Activated CD8-positive, alpha-beta memory T cell treated with anti-CD3 and anti-CD28 coated beads, Interleukin-2, amount 50 U/mL, for 1 hour (primary cell): ENCODE measurements around the gene DEFB123.
"Not testable (repeated sequence)": the region's sequence is repeated elsewhere in the genome, so short reads cannot be mapped to it uniquely, and the experiment has no call there.

Source experiments
- DNase-seq: peaks from one replicate; pipeline ENCODE4 v3.0.0-alpha.2; 2020; ENCODE audit errors: extremely low read depth

Gene DEFB123, protein sequence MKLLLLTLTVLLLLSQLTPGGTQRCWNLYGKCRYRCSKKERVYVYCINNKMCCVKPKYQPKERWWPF

DNA sequence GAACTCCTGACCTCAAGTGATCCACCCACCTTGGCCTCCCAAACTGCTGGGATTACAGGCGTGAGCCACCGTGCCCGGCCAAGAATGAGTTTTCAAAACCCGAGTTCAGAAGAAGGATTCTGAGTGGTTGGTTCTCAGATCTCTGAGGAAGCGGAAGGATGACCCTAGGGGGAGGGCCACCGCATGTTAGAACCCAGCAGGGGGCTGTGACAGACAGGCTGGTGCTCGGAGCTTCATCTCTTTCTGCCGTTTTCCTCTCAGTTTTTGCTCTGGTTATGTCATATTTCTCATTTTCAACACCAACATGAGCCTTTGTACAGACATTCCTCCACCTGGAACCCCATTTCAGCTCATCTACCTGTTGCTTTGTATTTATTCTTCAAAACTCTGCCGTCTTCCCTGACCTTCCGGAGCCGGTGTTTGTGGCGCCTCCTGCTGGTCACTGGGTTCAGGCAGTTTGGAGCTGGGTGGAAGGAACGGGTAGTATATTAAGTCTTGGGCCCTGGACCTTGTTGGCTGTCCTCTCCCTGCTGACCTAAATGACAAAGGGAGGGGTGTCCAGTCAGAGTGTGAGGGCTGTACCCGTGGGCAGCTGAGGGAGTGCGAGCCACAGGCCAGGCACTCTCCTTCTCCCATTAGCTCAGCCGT lies at the start of gene DEFB123:
TSS of gene DEFB123 (plus strand) at position 621 of the 648 bp plus-strand sequence. CDS start 67 bp downstream, outside the sequence.
- DNase-seq: no peak

DNA sequence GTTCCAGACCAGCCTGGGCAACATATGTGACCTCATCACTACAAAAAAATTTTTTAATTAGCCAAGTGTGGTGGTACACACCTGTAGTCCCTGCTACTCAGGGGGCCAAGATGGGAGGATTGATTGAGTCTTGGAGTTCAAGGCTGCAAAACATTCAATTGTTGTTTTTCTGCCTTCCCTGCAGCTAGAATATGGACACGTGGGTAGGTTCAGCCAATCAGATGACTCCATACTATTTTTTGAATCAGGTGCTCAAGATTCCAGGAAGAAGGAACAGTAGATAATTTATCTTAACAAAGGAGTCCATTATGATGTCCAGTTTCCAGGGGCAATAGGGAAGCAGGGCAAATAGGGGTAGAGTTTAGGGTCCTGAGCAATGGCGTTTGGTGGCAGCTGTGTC lies 47.6 kb upstream of the DEFB123 start:
- no peak for DNase-seq

DNA sequence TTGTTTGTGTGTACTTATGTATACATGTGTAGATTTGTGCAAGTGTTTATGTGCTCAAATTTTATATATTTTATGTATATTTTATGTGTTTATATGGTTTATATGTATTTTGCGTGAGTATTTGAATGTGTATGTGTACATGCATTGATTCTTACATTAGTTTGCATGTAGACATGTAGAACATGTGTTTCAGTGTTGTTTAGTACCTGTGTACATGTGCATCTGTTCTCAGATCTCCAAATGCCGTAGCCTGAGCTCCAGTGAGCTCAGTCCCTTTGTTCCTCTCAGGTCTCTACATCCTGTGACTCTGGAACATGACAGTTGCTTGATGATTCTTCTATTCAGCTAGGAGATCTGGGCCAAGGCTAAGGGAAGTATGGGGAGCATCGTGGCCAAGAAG lies 45.5 kb upstream of the DEFB123 start:
- DNase-seq: no peak

DNA sequence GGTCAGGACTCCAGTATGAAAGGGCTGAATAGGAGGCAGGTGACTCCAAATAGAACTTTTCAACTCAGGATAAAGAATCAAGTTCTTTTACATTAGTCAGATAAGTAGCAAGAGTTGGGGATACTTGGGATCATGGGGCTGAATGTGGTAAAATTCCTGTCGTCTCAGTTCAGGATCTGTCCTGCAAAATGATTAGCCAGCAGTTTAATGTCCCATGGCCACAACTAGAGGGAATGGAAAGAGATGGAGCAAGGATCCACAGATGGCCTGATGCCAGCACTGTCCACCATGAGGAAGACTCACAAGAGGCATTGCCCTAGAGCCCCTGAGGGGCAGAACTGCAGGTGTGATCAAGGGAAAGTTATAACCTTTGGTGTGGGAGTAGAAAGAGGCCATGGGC lies 36.5 kb upstream of the DEFB123 start:
- no peak for DNase-seq

DNA sequence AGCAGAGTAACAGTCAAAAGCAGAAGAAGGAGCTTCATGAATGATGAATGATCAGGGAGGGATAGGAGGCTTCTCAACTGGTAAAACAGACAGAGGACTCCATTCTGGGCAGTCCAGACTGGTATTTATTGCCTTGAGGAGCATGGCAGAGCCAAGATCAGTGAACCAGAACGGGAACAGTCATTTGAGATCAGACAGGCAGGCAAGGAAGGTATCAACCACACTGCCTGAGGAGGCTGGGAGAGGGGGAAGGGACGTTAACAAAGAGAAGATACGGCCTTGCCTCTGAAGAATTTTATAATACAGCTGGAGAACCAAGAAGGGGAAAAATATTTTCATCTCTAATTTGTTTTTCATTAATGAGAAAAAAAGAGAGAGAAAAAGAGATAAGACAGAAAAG lies 34.3 kb upstream of the DEFB123 start, which contains the start of gene DEFB121:
TSS of gene DEFB121 (minus strand) at position 101 of the 400 bp plus-strand sequence. CDS start at position 38, 63 bp downstream.
- no peak for DNase-seq

DNA sequence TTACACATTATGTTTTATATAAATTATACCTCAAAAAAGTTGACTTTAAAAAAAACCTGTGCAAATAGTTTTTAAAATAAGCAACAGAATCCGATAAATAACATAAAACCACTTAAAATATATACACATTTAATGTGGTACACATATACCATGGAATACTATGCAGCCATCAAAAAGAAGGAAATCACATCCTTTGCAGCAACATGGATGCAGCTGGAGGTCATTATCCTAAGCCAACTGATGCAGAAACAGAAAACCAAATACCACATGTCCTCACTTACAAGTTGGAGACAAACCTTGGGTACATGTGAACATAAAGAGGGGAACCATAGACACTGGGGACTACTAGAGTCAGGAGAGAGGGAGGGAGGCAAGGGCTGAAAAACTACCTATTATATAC lies 30.4 kb upstream of the DEFB123 start:
- no peak for DNase-seq

DNA sequence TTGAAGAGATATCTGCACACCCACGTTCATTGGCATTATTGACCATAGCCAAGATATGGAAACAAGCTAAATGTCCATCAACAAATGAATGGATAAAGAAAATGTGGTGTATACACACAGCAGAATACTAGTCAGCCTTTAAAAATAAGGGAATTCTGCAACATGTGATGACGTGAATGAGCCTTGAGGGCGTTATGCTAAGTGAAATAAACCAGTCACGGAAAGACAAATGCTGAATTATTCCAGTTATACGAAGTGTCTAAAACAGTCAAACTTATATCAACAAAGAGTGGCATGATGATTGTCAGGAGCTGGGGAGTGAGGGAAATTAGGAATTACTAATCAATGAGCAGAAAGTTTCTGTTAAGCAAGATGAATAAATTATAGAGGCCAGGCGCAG lies 26.1 kb upstream of the DEFB123 start:
- DNase-seq: no peak

DNA sequence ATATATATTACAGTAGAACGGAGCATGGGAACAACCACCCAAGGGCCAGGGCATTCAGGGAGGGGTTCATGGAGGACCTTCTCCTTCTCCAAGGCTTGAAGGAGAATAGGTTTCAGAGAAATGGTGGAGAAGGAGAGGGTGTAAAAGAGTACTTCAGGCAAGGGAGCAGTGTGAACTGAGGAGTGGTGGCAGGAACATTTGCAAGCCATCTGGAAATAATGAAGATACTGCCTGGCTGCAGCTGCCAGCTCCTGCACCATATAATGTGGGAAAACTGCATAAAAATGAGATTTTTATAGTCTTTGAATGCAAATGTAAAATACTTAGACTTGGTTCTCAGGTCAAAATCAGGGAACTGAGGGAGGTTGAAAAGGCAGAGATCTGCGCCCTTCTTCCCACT lies 24.8 kb upstream of the DEFB123 start:
- DNase-seq: no peak

DNA sequence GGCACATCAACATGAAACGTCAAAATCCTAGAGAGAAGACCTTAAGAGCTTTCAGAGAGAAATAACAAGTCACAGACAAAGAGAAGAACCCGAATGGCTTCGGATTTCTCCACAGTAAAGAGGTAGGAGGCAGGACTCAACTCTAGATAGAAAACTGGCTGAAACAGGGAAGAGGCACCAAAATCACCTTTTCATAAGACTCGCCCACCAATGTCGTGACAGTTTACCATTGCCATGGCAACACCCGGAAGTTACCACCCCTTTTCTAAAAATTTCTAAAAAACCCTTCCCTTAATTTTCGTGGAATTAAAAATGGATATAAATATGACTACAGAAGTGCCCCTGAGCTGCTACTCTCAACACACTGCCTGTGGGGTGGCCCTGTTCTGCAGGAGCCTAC lies 22.1 kb upstream of the DEFB123 start:
- no peak for DNase-seq

DNA sequence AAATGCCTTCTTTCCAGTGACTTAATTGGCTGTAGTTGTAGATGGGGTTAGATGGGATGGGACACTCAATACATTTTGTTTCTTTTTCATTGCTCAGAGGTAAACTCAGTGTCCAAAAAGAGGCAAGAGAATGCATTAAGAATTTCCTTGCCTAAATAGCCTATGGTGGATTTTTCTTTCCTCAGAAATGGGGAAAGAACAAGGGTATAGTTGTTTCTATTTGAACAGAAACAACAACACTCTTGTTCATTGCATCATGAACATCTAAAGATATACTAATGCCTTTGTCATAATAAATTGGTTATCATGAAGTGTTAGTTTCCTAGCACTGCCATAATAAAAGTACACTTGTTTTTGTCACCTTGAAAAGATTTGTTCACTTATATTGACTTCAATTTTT lies 14.6 kb upstream of the DEFB123 start:
- no peak for DNase-seq

DNA sequence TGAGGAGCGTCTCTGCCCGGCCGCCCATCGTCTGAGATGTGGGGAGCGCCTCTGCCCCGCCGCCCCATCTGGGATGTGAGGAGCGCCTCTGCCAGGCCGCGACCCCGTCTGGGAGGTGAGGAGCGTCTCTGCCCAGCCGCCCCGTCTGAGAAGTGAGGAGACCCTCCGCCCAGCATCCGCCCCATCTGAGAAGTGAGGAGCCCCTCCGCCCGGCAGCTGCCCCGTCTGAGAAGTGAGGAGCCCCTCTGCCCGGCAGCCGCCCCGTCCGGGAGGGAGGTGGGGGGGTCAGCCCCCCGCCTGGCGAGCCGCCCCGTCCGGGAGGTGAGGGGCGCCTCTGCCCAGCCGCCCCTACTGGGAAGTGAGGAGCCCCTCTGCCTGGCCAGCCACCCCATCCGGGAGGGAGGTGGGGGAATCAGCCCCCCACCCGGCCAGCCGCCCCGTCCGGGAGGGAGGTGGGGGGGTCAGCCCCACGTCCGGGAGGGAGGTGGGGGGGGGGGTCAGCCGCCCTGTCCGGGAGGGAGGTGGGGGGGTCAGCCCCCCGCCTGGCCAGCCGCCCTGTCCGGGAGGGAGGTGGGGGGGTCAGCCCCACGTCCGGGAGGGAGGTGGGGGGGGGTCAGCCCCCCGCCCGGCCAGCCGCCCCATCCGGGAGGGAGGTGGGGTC lies 13.4 kb upstream of the DEFB123 start:
- DNase-seq: not testable (repeated sequence)

DNA sequence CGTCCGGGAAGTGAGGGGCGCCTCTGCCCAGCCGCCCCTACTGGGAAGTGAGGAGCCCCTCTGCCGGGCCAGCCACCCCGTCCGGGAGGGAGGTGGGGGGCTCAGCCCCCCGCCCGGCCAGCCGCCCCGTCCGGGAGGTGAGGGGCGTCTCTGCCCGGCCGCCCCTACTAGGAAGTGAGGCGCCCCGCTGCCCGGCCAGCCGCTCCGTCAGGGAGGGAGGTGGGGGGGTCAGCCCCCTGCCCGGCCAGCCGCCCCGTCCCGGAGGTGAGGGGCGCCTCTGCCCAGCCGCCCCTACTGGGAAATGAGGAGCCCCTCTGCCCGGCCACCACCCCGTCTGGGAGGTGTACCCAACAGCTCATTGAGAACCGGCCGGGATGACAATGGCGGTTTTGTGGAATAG lies 12.9 kb upstream of the DEFB123 start:
- not testable (repeated sequence) for DNase-seq

DNA sequence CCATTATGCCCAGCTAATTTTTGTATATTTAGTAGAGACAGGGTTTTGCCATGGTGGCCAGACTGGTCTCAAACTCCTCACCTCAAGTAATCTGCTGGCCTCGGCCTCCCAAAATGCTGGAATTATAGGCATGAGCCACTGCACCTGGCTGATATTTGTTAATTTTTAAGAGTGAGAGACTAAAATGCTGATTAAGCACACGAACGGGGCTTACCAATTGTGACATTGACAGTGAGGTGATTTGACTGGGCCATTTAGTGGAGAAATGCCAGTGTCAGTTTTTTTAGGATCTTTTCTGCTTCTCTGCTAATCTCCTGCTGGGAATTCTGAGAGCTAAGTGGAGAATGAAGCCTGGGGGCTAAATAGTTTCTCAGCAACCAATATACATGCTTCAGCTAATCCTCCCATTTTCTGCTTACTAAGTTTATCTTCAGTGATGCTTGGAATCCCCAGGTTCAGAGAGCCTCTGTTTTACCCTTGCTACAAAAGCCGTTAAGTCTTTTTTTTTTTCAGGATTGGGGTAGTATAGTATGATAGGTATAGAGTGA lies 9.8 kb upstream of the DEFB123 start:
- no peak for DNase-seq

DNA sequence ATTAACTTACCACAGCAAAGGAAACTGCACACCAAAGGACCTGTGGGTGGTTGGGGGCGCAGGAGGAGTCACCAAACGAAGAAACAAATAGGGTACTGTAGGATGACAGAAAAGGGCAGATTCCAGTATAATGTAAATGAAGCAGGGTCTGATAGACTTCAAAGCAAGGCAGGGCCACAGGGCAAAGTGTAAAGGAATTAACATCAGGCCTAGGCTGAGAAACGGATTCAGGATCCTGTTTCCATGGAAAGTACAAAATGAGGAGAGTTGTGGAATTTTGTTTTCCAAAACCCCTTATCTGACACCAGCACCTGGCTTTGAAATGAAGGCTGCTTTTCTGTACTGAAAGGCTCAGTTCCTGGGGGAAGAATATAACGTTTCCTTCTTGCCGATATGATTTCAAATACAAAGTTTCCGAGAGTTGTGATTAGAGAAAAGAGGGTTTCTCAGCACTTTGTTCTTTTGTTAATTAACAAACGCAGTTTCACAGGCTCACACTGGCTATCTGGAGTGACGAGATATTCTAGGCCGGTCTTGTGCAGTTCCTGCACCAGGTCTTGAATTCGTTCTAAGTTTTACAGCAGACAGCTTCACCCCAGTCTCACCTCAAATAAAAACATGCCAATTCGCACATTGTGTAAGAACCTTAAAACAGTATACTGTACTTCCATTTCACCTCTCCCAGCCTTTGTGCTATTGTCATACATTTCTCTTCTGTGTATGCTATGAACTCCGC lies 5.8 kb downstream of the DEFB123 start:
- DNase-seq: no peak

DNA sequence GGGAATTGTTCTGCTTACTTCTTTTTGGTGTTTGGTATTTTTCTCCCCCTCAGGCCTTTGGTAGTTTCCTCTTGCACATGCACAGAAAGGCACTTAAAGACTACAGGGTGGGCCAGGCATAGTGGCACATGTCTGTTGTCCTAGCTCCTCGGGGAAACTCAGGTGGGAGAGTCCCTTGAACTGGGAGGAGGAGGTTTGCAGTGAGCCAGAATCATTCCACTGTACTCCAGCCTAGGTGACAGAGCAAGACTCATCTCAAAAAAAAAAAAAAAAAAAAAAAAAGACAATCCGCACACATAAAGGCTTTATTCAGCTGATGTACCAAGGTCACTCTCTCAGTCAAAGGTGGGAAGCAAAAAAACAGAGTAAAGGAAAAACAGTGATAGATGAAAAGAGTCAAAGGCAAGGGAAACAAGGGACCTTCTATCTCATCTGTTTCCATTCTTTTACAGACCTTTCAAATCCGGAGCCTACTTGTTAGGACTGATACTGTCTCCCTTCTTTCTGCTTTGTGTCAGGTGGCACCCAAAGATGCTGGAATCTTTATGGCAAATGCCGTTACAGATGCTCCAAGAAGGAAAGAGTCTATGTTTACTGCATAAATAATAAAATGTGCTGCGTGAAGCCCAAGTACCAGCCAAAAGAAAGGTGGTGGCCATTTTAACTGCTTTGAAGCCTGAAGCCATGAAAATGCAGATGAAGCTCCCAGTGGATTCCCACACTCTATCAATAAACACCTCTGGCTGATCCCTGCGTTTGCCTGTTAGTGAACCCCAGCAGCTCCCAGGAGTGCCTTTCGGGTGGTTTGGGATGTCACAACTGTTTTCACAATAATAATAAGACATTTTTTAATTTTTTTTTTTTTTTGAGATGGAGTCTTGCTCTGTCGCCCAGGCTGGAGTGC lies 9.3 kb downstream of the DEFB123 start:
- no peak for DNase-seq

DNA sequence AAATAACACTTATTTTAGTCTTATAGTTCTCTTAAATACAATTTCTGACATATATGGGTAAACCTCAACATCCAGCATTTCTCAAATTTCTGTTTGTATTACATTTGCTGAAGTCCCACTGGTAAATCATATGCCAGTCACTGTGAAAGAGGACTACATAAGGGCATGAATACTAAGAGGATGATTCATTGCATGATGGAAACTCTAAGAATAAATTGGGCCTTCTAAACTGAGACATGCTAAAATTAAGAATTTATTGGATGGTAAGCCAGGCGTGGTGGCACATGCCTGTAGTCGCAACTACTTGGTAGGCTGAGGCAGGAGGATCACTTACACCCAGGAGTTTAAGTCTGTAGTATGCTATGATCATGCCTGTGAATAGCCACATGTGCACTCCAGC lies 12.1 kb downstream of the DEFB123 start:
- no peak for DNase-seq

DNA sequence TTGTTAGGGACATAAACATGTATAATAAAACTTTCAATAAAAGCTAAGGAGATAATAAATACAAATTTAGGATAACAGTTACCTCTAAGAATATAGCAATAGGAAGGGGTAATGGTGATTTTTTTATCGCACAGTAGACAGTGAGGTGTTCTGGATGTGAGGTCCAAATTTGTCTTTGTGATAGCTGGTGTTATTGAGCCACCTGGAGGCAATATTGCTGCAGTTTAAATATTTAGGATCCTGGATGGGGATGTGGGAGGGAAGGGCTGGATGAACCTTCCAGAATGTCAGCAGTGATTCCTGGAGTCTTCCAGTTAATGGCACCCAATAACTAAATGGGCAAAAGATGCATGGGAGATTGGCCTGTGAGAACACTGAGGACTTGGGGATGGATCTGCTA lies 13.9 kb downstream of the DEFB123 start:
- DNase-seq: no peak

DNA sequence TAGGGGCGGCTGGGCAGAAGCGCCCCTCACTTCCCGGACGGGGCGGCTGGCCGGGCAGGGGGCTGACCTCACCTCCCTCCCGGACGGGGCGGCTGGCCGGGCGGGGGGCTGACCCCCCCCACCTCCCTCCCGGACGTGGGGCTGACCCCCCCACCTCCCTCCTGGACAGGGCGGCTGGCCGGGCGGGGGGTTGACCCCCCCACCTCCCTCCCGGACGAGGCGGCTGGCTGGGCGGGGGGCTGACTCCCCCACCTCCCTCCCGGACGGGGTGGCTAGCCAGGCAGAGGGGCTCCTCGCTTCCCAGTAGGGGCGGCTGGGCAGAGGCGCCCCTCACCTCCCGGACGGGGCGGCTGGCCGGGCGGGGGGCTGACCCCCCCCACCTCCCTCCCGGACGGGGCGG lies 30.5 kb downstream of the DEFB123 start:
- DNase-seq: not testable (repeated sequence)

DNA sequence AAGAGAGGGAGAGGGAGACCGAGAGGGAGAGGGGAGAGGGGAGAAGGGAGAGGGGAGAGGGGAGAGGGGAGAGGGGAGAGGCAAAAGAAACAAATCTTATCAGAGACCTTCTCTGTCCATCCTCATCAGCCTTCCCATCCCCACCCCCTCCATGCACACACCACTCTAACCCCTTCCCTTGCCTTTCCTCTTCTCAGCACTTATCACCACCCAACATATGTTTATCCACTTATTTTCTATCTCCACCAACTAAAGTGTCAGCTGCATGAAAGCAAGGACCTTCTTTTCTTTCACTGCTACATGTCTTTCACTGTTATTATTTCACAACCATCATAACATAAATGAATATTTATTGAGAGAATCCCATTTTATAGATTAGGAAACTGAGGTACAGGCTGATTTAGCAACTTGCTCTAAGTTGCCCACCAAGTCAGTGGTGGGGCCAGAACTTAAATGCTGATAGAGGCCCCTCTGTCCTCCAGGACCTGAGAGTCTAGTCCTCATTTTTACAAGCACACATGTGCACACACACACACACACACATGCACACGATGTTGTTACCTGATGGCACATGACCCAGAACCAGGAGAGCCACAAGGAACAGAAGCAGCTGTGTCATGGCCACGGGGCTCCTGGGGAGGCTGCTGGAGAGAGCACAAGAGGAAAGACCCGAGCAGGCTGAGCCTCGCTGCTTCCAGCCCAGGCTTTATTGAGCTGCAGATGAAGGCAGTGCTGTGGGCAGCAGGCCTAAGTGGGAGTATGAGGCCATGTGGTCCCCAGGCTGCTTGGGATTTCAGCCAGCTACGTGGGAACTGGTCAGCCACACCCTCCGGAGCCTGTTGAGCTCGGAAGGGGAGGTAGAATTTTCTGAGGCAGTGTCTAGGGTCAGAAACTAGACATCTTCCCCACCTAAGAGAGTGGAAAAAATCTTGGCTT lies 32.2 kb downstream of the DEFB123 start:
- no peak for DNase-seq
